Mucosa of descending colon (tissue), 3 donors: ENCODE measurements around the gene GPR162. TPM values are rescaled to one million over a fixed set of nuclear protein-coding genes. Genes with fewer than 3 reads are reported as not detected.

Experiments
- ATAC-seq: fragments of 200-7000 bp; cut with Tn5 transposase; one replicate; pipeline ENCODE4 v1.9.1; 2020; ENCODE audit warnings: mild to moderate bottlenecking, moderate library complexity
- DNase-seq, 3 donors: peaks; one replicate each; pipeline ENCODE4 v3.0.0-alpha.2; 2020
- H3K36me3 ChIP-seq: fragments of 200-600 bp; one replicate; pipeline ENCODE4 v1.8.0; 2021; ENCODE audit warnings: low read depth, mild to moderate bottlenecking
- H3K4me1 ChIP-seq: fragments of 200-600 bp; one replicate; pipeline ENCODE4 v1.8.0; 2021; ENCODE audit warnings: low read depth, mild to moderate bottlenecking
- H3K4me3 ChIP-seq: fragments of 200-600 bp; one replicate; pipeline ENCODE4 v1.8.0; 2021; ENCODE audit warnings: mild to moderate bottlenecking
- H3K9me3 ChIP-seq: fragments of 200-600 bp; one replicate; pipeline ENCODE4 v1.8.0; 2021; ENCODE audit warnings: mild to moderate bottlenecking
- CTCF ChIP-seq: fragments of 200-600 bp; IDR thresholded peaks from one replicate; pipeline ENCODE4 v1.8.0; 2022; ENCODE audit warnings: antibody characterized with exemption, mild to moderate bottlenecking
- intact Hi-C, 2 donors: fragments of 100-400 bp; cut with DNase I in 1 of 2; cut with micrococcal nuclease in 1 of 2; formaldehyde crosslinking; loops; one replicate each; pipeline versions ENCODE4 v1.11.0 to v1.11.1; 2022; cut with DNase I, micrococcal nuclease
- total RNA-seq, 3 donors: library from RNA; stranded (reverse); fragmentation: NEBNext Ultra II Directional in 2 of 3; extraction: Animal tissue kit (Norgen Biotek cat#: 25700) in 2 of 3; gene quantifications; one replicate each; pipeline versions ENCODE4 v1.2.1 to v1.2.4, GENCODE V29; 2021 to 2023
- donor health status: DM: no; HTN: no; CAD: no; lungs with moderate emphysema.
- donor health status: DM: no; HTN: no; CAD: no.
- donor health status: DM: no; HTN: yes; CAD: no.

Gene GPR162
- total RNA-seq, 3 donors from 2014 or later, result 1.7 to 18.6 (median 3.1) TPM

DNA sequence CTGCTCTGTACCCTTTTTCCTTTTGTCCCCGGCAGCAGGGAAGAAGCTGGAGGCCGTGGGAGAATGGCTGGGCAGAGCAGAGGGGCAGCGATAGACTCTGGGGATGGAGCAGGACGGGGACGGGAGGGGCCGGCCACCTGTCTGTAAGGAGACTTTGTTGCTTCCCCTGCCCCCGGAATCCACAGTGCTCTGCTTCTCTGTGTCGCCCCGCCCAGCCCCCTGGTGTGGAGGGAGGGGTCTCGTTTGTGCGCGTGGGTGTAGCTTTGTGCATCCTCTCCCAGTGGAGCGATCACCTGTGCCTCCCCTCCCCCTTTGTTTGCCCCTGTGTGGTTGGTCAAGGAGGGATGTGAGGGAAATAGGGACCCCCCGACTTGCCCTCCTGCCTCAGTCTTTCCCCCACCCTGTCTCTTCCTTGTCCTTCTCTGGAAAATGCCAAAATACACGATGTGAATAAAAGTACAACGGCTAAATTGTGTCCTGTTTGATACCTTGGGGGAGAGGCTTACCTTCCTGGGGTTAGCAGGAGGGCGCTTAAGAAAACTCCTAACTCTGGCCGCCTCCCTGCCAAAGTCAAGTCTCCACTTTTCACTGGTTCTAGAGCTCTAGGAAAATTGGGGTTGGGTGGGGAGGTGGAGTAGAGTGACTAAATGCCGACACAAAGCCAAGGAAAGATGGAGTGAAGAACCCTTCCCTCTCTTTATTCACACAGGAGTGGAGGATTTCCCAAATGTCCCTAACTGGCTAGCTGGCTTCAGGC is 44.7 kb downstream of the GPR162 start:
- no peak for TF ChIP-seq CTCF
- Histone ChIP-seq H3K36me3 (peaks cover under 1% of the 10 kb centered on the region), H3K9me3 (no peaks in the 10 kb centered on the region), H3K4me3 (no peak overlapping the region), H3K4me1 (peaks cover 26% of the 10 kb centered on the region)
- intact Hi-C loops, result no loop called here
- ATAC-seq, result no peak
- peak; percentile 44 to 64 (median 55) for DNase-seq

DNA sequence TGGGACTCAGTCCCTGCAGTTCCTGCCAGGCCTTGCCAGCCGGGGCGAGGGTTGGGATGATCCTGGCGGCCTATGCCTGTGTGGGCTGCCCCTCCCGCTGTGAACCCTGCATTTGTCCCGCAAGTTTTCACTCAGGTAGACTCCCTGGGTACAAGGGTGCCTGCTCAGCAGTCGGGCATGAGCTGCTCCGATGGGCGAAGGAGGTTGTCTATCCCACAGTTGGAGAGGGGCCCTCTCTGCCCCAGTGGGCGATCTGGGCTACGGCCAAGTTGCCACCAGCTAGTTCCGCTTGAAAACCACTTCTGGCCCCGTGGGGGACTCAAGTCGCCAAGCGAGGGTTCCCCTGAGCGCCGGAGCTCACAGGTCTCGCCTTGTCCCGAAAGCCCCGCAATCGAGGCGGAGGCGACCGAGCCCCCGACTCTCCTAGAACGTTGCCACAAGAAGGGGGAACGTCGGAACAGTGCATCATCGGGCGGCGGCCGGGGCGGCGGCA is 45.3 kb downstream of the GPR162 start:
- intact Hi-C loops, result no loop called here
- Histone ChIP-seq H3K36me3 (no peaks in the 10 kb centered on the region), H3K4me3 (peak overlapping the region; percentile 99), H3K4me1 (peaks cover 32% of the 10 kb centered on the region), H3K9me3 (no peaks in the 10 kb centered on the region)
- TF ChIP-seq CTCF, result no peak
- ATAC-seq (peak; percentile 2), DNase-seq (peak in 1 of 3 donors; percentile 92)

DNA sequence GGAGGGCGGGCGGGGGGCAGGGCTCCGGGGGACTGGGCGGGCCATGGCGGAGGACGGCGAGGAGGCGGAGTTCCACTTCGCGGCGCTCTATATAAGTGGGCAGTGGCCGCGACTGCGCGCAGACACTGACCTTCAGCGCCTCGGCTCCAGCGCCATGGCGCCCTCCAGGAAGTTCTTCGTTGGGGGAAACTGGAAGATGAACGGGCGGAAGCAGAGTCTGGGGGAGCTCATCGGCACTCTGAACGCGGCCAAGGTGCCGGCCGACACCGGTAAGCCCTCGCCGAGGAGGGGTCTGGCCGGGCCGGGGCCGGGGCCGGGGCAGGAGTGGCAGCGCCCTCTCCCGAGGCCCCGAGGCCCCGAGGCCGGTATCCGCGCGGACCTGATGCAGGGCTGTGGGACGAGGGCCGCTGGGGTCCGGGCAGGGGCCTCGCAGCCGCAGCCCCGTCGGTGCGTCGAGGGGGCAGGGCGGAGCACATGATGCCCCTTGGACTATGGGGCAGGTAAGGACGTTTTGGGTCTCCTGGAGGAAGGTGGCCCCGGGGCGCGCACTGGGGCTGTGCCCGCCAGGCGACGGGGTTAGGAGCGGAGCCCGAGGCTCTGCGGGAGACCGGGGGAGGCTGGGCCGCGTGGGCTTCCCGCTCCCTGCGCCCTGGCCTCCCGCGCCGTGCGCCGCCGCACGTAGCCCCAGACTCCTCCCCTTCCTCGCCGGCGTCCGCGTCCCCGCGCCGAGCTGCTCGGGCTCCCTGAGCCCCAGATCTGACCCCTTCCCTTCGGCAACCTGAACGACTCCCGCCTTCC is 46.0 kb downstream of the GPR162 start, which contains the start of gene TPI1:
Gene TPI1, plus strand, starts transcription at position 119 of the 798 bp plus-strand sequence. Its CDS starts 36 bp downstream, at position 155.
- ATAC-seq (peak; percentile 84), DNase-seq (peak; percentile 80 to 91 (median 88))
- Histone ChIP-seq H3K9me3 (no peaks in the 10 kb centered on the region), H3K4me1 (peaks cover 35% of the 10 kb centered on the region), H3K36me3 (no peaks in the 10 kb centered on the region), H3K4me3 (peak within 1 kb of the TSS; percentile 99)
- intact Hi-C loops, result no loop called here
- no peak for TF ChIP-seq CTCF

DNA sequence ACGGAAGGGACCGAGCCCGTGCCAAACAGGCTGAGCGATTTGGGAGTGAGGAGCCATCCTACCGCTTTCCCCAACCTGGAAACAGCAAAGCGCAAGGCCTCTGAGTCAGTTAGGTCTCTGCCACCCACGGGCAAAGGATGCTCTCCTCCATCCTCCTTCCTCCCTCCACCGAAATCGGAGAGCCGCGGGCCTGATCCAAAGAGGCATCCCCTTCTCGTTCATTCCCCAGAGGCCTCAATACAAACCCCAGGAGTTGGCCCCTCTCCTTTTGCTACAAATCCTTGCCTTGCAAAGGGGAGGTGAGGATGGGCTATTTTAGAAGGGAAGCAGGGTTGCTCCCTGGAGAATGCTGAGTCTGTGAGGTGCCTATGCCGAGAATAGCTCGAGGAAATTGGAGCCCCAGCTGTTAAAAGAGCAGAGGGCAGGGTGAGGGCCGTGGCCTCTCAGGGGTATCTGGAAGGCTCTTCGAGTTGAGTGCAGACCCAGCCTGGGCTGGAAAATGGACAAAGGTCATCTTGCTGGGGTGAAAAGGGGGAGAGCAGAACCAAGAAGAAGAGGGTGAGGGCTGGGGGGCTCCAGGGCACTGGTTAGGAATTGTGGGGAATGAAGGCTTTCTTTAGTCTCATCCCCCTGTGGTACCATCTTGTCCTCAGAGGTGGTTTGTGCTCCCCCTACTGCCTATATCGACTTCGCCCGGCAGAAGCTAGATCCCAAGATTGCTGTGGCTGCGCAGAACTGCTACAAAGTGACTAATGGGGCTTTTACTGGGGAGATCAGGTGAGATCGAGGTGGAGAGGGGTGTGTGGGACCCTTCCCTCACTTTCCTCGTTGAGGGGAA is 46.8 kb downstream of the GPR162 start:
- H3K4me3 ChIP-seq, result peak overlapping the region; percentile 99
- intact Hi-C loops, result no loop called here
- ATAC-seq (no peak), DNase-seq (peak in 1 of 3 donors; percentile 25)
- H3K9me3 ChIP-seq, result no peaks in the 10 kb centered on the region
- no peak for TF ChIP-seq CTCF
- H3K4me1 ChIP-seq, result peaks cover 35% of the 10 kb centered on the region
- H3K36me3 ChIP-seq, result no peaks in the 10 kb centered on the region
